NCI-H748 (cell line): Measurements from ENCODE around the gene PYGB.
"Not testable (repeated sequence)": the region's sequence is repeated elsewhere in the genome, so short reads cannot be mapped to it uniquely, and the experiment has no call there.

Source experiments
- DNase-seq: peaks from one replicate; lab custom pipeline; 2025; ENCODE audit not compliant: unreplicated experiment; lab: John Stamatoyannopoulos, UW

The PYGB gene

GRCh38 chr20:25229486-25230165, 18.3 kb upstream of the PYGB start:
- DNase-seq, result no peak

GRCh38 chr20:25230166-25230831, 17.6 kb upstream of the PYGB start:
- DNase-seq, result no peak

- DNase-seq, result peak; percentile 81
Measured at GRCh38 chr20:25233016-25233772, 14.7 kb upstream of the PYGB start.

- DNase-seq, result not testable (repeated sequence)
Measured at GRCh38 chr20:25234009-25234849, 13.7 kb upstream of the PYGB start.

GRCh38 chr20:25236450-25237304, 11.2 kb upstream of the PYGB start:
- no peak for DNase-seq

GRCh38 chr20:25237610-25238318, 10.1 kb upstream of the PYGB start:
- DNase-seq, result no peak

- no peak for DNase-seq
Measured at GRCh38 chr20:25238319-25239037, 9.4 kb upstream of the PYGB start.

GRCh38 chr20:25239387-25240370, 8.2 kb upstream of the PYGB start:
- no peak for DNase-seq

GRCh38 chr20:25240851-25241658, 6.8 kb upstream of the PYGB start:
- DNase-seq, result peak; percentile 59

GRCh38 chr20:25241659-25241955, 6.3 kb upstream of the PYGB start:
- DNase-seq, result not testable (repeated sequence)

- peak; percentile 92 for DNase-seq
Measured at GRCh38 chr20:25242231-25242630, 5.7 kb upstream of the PYGB start.

- DNase-seq, result no peak
Measured at GRCh38 chr20:25243416-25243979, 4.4 kb upstream of the PYGB start.

- no peak for DNase-seq
Measured at GRCh38 chr20:25244976-25245375, 2.9 kb upstream of the PYGB start.

GRCh38 chr20:25245461-25245860, 2.4 kb upstream of the PYGB start:
- DNase-seq, result no peak

- DNase-seq, result no peak
Measured at GRCh38 chr20:25246182-25246999, 1.5 kb upstream of the PYGB start.

- peak; percentile 77 for DNase-seq
Measured at GRCh38 chr20:25247000-25247517, 826 bp upstream of the PYGB start.
